ENCODE results near the gene RANBP17. TPM values are rescaled to one million over a fixed set of nuclear protein-coding genes. Genes with fewer than 3 reads are reported as not detected.

Gene RANBP17
- total RNA-seq, 1 donor from 2014 or later: 0.96 TPM

DNA sequence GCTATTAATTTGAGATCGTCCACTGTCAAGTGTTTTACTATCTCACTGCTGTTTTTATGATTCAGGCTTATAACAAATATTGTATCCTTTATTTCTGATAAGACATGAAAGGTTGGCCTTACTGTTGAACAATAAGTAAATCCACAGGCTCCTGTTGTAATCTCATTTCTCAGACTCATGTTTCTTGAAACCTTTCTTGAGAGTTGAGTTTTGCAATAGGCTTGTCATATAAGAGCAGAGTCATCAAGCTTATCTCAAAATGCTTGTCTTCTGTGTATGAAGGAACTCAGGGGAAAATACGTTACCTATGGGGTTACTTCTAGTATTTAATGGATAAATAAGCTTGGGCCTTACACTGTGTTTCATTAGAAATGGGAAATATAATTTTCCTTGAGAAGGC lies 438.0 kb downstream of the RANBP17 start:
- no peak overlapping the region for H3K4me3 ChIP-seq
- no peak overlapping the region for H3K27ac ChIP-seq
- DNase-seq (ENCODE audit: low spot score in 2 of 2): no peak
- TF ChIP-seq, protein P1, sequence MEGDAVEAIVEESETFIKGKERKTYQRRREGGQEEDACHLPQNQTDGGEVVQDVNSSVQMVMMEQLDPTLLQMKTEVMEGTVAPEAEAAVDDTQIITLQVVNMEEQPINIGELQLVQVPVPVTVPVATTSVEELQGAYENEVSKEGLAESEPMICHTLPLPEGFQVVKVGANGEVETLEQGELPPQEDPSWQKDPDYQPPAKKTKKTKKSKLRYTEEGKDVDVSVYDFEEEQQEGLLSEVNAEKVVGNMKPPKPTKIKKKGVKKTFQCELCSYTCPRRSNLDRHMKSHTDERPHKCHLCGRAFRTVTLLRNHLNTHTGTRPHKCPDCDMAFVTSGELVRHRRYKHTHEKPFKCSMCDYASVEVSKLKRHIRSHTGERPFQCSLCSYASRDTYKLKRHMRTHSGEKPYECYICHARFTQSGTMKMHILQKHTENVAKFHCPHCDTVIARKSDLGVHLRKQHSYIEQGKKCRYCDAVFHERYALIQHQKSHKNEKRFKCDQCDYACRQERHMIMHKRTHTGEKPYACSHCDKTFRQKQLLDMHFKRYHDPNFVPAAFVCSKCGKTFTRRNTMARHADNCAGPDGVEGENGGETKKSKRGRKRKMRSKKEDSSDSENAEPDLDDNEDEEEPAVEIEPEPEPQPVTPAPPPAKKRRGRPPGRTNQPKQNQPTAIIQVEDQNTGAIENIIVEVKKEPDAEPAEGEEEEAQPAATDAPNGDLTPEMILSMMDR (IDR thresholded peaks at IDR 0.05): no peak
- H3K27me3 ChIP-seq: no peaks in the 10 kb centered on the region
- no peaks in the 10 kb centered on the region for H3K9me3 ChIP-seq
- no peaks in the 10 kb centered on the region for H3K4me1 ChIP-seq
- intact Hi-C loops (cut with DNase I): no loop called here
- no peaks in the 10 kb centered on the region for H3K36me3 ChIP-seq

- no peak for DNase-seq (ENCODE audit: low spot score in 2 of 2)
- no peak overlapping the region for H3K4me3 ChIP-seq
- TF ChIP-seq, protein P1 (IDR thresholded peaks at IDR 0.05): no peak
- H3K9me3 ChIP-seq: no peaks in the 10 kb centered on the region
- no peaks in the 10 kb centered on the region for H3K36me3 ChIP-seq
- no peak overlapping the region for H3K27ac ChIP-seq
- intact Hi-C loops (cut with DNase I): no loop called here
- no peaks in the 10 kb centered on the region for H3K4me1 ChIP-seq
- H3K27me3 ChIP-seq: no peaks in the 10 kb centered on the region
Measured at GRCh38 chr5:171300358-171300757, 438.5 kb downstream of the RANBP17 start.

DNA sequence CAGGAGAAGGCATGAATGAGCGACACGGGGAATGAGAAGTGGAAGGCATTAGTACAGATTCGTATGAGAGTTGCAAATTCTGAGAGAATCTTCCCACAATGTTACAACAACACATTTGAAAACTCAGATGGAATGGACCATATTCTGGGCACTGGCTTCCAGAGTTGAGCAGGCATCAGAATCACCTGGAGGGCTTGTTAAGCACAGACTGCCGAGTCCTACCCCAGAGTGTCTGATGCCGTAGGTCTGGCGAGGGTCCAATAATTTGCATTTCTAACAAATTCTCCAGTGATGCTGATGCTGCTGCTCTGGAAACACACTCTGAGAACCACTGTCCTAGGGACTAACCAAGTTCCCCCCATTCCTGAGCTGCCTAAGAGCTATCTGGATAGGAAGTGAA lies 444.3 kb downstream of the RANBP17 start:
- H3K9me3 ChIP-seq: no peaks in the 10 kb centered on the region
- H3K27ac ChIP-seq: no peak overlapping the region
- TF ChIP-seq, protein P1 (IDR thresholded peaks at IDR 0.05): no peak
- H3K4me1 ChIP-seq: peaks cover 0 to 8% of the 10 kb centered on the region in 2 donors
- intact Hi-C loops (cut with DNase I): no loop called here
- H3K36me3 ChIP-seq: no peaks in the 10 kb centered on the region
- no peak overlapping the region for H3K4me3 ChIP-seq
- no peak for DNase-seq (ENCODE audit: low spot score in 2 of 2)
- peaks cover 29% of the 10 kb centered on the region for H3K27me3 ChIP-seq

DNA sequence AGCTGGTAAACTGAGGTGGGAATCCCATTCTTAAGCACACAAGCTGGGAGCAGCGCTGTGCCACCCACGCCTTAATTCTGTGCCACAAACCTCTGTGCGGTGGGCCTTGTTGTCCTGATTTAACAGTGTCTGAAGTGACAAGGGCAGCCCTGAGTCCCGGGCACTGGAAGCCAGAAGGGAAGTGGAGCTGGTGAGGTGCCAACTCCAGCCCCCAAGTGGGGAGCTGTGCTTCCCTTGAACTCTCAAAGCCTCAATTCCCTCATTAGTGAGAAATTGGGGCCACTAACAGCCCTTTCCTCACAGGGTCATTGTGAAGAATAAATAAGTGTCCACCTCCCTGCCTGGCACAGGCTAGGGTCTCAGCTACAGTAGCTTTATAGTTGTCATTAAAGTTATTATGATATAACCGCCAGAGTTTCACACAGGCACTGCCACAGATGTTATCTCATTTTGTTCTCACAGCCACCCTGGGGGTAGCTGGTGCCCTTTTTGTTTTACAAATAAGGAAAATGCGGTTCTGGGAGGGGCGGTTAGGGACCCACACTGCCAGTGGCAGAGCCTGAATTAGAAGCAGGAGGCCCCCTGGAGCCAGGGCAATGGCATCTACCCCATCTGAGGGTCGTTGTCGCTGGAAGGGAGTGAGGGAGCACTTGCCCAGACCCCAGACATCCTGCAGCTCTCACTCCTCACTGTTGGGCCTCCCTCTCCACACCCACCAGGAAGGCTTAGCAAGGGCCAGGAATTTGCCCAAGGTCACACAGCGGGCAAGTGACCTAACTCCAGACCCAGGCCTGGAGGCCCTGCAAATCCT lies 445.2 kb downstream of the RANBP17 start:
- H3K9me3 ChIP-seq: no peaks in the 10 kb centered on the region
- DNase-seq (ENCODE audit: low spot score in 2 of 2): peak in 1 of 2 donors; percentile 33
- H3K4me1 ChIP-seq: peaks cover 5 to 16% of the 10 kb centered on the region in 2 donors
- H3K27ac ChIP-seq: no peak overlapping the region
- intact Hi-C loops (cut with DNase I): no loop called here
- no peak overlapping the region for H3K4me3 ChIP-seq
- H3K27me3 ChIP-seq: peaks cover 30% of the 10 kb centered on the region
- TF ChIP-seq, protein P1 (IDR thresholded peaks at IDR 0.05): no peak
- no peaks in the 10 kb centered on the region for H3K36me3 ChIP-seq

GRCh38 chr5:171307789-171308452 lies 446.1 kb downstream of the RANBP17 start:
- H3K36me3 ChIP-seq: no peaks in the 10 kb centered on the region
- TF ChIP-seq, protein P1 (IDR thresholded peaks at IDR 0.05): no peak
- no peak for DNase-seq (ENCODE audit: low spot score in 2 of 2)
- peaks cover 39% of the 10 kb centered on the region for H3K27me3 ChIP-seq
- peaks cover 5 to 22% of the 10 kb centered on the region in 2 donors for H3K4me1 ChIP-seq
- intact Hi-C loops (cut with DNase I): no loop called here
- H3K9me3 ChIP-seq: no peaks in the 10 kb centered on the region
- no peak overlapping the region for H3K27ac ChIP-seq
- no peak overlapping the region for H3K4me3 ChIP-seq

All from ascending aorta (tissue), 2 donors.